GM13977 (cell line): Measurements from ENCODE around the gene AHRR.
A peak's percentile ranks its signal among the peaks of the same experiment; 100 is the strongest.

Source experiments
- DNase-seq: peaks from one replicate; pipeline ENCODE4 v3.0.0; 2012; ENCODE audit warnings: low spot score
- in situ Hi-C: fragments of 300-500 bp; cut with MboI; formaldehyde crosslinking; loops from one replicate; pipeline ENCODE4 v1.12.0; 2022; ENCODE audit warnings: low sequenced_read_pairs, low pct_unique_long_range_greater_than_20kb, mixed read lengths, inconsistent platforms; ENCODE audit not compliant: unreplicated experiment
- TF ChIP-seq, protein P1 (sequence below): IDR thresholded peaks from 2 replicates; pipeline ENCODE4 v1.5.1; 2012; ENCODE audit warnings: mild to moderate bottlenecking, control low read depth; ENCODE audit not compliant: insufficient read depth; ENCODE audit errors: extremely low read depth, missing control alignments

AHRR gene

DNA sequence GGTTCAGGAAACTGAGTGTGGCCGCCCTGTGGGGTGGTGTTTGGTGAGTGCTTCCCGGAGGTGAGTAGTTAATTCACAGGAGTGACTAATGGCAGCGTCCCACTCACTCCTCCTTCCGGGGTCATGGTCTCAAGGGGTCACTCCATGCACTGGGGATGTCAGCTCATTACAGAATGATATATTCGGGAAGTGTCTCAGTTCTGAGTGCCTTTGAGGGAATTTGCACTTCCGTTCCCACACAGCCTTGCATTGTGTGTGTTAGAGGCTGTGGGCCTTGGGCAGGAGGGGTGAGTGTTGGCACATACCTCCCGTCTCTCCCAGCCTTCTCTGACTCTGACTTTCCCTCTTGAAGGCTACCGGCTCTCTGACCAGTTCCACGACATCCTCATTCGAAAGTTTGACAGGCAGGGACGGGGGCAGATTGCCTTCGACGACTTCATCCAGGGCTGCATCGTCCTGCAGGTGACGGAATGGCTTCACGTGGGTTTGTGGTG is 10.5 kb upstream of the AHRR start:
- peak; percentile 12 for DNase-seq
- TF ChIP-seq, protein P1, sequence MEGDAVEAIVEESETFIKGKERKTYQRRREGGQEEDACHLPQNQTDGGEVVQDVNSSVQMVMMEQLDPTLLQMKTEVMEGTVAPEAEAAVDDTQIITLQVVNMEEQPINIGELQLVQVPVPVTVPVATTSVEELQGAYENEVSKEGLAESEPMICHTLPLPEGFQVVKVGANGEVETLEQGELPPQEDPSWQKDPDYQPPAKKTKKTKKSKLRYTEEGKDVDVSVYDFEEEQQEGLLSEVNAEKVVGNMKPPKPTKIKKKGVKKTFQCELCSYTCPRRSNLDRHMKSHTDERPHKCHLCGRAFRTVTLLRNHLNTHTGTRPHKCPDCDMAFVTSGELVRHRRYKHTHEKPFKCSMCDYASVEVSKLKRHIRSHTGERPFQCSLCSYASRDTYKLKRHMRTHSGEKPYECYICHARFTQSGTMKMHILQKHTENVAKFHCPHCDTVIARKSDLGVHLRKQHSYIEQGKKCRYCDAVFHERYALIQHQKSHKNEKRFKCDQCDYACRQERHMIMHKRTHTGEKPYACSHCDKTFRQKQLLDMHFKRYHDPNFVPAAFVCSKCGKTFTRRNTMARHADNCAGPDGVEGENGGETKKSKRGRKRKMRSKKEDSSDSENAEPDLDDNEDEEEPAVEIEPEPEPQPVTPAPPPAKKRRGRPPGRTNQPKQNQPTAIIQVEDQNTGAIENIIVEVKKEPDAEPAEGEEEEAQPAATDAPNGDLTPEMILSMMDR: no peak
- in situ Hi-C loops: no loop called here

DNA sequence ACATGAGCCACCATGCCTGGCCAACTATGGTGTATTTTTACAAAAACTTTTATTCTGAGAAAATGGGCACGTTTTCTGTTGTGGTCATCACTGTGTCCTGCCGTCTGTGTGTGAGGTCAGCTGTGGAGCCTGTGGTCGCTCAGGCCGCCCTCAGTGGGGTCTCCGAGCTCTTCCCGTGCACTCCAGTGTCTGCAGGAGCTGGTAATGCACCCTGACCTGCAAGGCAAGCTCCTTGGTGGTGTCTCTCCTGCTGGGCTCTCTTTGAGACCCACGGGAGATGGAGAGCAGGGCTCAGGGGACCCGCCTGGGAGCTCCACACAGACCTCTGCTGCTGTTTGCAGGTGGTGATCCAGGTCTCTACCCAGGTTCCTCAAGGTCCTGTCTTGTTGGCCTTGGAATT is 9.6 kb upstream of the AHRR start:
- in situ Hi-C loops: no loop called here
- peak; percentile 12 for DNase-seq
- TF ChIP-seq, protein P1: no peak

DNA sequence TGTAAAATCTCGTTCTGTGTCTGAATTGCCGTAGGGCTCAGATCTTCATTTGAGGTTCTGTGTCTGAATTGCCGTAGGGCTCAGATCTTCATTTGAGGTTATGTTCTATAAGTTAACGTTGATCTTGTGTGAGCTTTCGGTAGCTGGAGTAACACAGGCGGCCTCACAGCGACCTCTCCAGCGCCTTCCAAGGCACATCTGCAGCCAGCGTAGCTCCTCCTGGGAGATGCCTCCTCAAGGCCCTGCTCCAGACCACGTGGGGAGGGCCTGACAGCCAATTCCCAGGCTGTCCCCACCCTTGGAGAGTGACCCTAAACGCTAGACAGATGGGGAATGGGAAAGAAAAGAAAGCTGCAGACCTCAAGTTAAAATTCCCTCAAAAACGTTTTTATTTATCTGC is 8.7 kb upstream of the AHRR start:
- in situ Hi-C loops: no loop called here
- DNase-seq: peak; percentile 10
- TF ChIP-seq, protein P1: no peak

DNA sequence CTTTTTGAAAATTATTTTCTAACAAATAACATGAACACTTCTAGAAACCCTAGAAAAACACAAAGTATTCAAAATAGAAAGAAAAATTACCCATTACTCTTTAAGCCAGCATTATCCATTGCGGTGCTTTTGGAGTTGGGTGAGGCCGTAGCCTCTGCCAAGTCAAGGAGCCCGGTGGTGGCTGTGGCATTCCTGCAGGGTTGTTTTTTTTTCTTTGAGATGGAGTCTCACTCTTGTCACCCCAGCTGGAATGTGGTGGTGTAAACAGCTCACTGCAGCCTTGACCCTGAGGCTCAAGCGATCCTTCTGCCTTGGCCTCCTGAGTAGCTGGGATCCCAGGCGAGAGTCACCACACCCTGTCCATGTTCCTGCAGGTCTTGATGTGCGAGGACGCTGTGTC is 8.2 kb upstream of the AHRR start:
- in situ Hi-C loops: no loop called here
- TF ChIP-seq, protein P1: no peak
- no peak for DNase-seq

DNA sequence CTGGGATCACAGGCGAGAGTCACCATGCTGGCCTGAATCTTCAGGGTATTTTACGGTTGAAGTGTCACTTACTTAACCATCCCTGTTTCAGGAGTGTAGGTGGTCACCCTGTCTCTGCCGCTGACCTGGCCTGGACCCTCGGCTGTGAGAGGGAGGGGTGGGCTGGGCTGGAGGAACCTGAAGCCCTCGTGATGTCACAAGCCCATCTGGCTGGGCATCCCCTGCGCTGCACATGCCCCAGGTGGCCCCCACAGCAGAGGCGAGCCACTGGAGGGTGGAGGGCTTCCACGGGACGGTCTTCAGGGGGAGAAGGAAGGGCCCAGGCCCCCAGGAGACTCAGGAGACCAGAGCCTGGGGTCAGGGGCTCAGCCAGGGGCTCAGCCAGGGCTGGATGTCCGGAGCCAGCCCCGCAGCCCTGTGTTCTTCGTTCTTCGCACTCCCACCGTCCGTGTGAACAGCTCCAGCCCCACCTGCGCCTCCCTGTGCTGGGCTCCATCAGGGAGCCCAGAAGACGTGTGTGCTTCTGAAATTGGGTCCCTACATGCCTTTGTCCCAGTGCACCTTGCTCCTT is 7.6 kb upstream of the AHRR start:
- in situ Hi-C loops: no loop called here
- DNase-seq: no peak

DNA sequence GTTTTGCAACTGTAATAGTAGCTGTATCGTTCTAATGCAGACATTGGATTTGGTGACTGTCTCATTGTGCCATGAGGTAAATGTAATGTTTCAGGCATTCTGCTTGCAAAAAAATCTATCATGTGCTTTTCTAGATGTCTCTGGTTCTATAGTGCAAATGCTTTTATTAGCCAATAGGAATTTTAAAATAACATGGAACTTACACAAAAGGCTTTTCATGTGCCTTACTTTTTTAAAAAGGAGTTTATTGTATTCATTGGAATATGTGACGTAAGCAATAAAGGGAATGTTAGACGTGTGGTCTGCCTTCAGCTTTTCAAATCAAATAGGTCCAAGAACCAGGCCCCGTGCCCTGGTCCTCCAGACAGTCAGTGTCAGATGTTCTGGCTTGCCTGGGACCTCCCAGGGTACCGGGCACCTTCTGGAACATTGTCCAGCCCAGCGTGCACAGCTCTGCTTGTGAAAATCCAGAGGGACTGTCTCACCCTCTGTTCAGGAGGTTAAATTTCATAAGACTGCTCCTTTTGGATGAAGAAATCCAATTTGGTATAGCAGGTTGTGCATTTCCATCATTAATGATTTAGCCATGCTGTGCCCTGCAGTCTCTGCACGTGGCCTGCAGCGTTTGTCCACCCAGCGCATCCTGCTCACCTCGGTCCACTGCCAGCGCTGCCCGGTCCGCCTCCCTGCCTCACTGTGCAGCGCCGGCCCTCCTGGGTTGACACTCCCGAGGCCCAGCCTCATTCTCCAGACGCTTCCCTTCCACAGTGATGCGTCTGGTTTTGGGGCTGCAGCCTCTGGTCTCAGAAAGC is 6.6 kb upstream of the AHRR start:
- in situ Hi-C loops: no loop called here
- TF ChIP-seq, protein P1: no peak
- no peak for DNase-seq

More for the DNA sequence above, 7.6 kb upstream of the AHRR start:
- TF ChIP-seq, protein P1: no peak
